ENCODE results near the gene FGF4.
"Not testable (repeated sequence)": the region's sequence is repeated elsewhere in the genome, so short reads cannot be mapped to it uniquely, and the experiment has no call there.

FGF4 gene

GRCh38 chr11:69774354-69775162, 583 bp downstream of the FGF4 start:
- no peak for DNase-seq (ENCODE audit: extremely low read depth in 1 of 2, low read depth in 1 of 2)

GRCh38 chr11:69773626-69774353, 1.4 kb downstream of the FGF4 start:
- no peak for DNase-seq (ENCODE audit: extremely low read depth in 1 of 2, low read depth in 1 of 2)

DNA sequence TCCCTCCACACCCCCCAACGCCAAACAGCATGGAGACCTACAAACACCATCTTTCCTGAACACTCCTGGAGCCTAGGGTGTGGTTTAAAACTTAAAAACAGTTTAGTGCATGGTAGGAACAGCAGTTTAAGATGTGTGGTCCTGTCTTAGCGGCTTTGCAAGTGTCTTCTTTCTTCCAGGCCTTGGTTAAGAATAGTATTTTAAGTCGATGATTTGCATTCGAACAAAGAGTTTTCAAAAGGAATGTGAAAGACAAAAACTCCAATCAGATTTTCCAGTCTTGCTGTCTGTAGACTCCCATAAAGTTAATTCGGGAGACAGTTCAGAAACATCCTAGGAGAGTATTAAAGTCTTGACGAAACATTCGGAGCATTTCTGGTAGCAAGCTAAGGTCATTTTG, 3.7 kb downstream of the FGF4 start:
- DNase-seq (ENCODE audit: extremely low read depth in 1 of 2, low read depth in 1 of 2): no peak

- DNase-seq (ENCODE audit: extremely low read depth in 1 of 2, low read depth in 1 of 2): no peak
These were observed 4.6 kb downstream of the FGF4 start for GRCh38 chr11:69770540-69770939.

DNA sequence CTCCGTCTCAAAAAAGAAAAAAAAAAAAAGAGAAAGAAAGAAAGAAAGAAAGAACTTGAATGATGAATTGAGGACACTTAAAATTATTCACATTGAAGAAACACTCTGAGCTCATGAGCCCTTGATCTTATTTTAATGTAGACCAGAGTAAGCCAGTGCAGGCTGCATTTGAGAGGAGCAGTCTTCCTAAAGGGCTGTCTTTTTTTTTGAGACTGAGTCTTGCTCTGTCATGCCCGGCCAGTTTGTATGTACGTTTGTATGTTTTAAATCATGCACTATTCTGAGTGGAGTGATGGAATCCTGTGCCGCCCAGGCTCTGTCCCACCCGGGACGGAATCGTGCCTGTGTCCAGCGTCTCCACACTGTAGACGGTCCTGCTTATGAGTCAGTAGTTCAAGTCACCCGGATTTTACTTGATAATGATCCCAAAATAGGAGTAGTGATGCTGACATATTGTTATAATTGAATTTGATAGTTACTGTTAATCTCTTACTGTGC, 9.6 kb downstream of the FGF4 start:
- DNase-seq (ENCODE audit: extremely low read depth in 1 of 2, low read depth in 1 of 2): no peak

- not testable (repeated sequence) for DNase-seq (ENCODE audit: extremely low read depth in 1 of 2, low read depth in 1 of 2)
These were observed 10.2 kb downstream of the FGF4 start for GRCh38 chr11:69764918-69765317.

- no peak for DNase-seq (ENCODE audit: extremely low read depth in 1 of 2, low read depth in 1 of 2)
These were observed 14.8 kb downstream of the FGF4 start for GRCh38 chr11:69760319-69760718.

DNA sequence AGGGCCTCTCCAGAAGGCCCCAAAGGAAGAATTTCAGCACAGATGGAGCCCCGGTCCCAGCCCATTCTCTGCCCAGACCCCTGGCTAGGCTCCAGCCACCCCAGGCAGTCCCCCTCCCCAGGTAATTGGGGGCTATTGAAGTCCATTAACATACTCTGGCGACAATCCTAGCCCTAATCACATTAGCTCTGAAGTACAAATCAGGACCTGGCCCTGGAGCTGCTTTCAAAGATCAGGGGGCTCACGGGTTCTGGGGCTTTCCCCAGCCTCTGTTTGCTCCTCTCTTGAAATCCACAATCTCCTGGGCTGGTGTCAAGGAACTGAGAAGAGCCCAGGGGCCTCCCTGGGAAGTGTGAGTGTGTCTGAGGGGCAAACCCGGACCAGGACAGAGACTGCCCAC, 22.3 kb downstream of the FGF4 start:
- no peak for DNase-seq (ENCODE audit: extremely low read depth in 1 of 2, low read depth in 1 of 2)

GRCh38 chr11:69750875-69751597, 24.1 kb downstream of the FGF4 start:
- no peak for DNase-seq (ENCODE audit: extremely low read depth in 1 of 2, low read depth in 1 of 2)

- no peak for DNase-seq (ENCODE audit: extremely low read depth in 1 of 2, low read depth in 1 of 2)
These were observed 24.9 kb downstream of the FGF4 start for GRCh38 chr11:69750108-69750850.

- no peak for DNase-seq (ENCODE audit: extremely low read depth in 1 of 2, low read depth in 1 of 2)
These were observed 26.5 kb downstream of the FGF4 start for GRCh38 chr11:69748637-69749036.

DNA sequence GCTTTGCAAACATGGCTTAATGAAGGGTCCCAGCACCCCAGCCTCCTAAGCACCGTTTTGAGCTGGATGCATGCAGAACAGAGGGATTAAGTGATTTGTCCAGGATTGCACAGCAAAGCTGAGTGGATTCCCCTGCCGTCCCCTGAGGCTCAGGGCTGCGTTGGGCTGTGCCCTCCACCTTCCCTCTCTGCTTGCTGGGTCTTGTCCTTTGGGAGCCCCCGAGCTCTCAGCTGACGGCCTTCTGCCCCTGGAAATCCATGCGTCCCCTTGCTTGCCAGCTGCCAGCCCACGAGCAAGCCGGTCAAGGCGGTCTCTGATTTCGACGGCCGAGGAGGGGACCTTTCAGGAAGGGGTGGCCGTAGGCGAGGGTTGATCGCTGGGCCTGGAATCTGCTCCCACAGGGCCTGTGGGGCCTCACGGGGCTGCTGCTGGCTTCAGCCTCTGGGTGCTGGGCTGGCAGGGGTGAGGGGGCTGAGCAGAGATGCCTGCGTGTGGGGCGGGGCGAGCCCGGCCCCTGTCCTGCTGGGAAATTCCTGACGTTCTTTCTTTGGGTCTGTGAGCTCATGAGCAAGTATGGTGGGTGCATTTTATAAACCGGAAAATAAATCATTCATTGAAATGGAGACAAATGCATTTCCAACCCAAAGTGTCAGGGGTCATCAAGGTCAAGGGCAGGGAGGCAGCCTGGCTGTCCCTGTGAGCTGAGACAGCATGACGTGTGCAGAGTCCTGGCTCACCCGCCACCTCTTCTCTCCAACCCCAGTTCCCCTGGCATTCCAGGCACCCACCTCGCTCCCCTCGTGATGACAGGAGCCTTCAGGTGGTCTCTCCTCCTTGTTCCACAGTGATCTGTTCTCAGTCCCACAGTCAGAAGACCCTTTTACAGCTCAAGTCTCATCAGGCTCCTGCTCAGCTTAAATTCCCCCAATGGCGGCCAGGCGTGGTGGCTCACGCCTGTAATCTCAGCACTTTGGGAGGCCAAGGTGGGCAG, 28.1 kb downstream of the FGF4 start:
- no peak for DNase-seq (ENCODE audit: extremely low read depth in 1 of 2, low read depth in 1 of 2)

DNA sequence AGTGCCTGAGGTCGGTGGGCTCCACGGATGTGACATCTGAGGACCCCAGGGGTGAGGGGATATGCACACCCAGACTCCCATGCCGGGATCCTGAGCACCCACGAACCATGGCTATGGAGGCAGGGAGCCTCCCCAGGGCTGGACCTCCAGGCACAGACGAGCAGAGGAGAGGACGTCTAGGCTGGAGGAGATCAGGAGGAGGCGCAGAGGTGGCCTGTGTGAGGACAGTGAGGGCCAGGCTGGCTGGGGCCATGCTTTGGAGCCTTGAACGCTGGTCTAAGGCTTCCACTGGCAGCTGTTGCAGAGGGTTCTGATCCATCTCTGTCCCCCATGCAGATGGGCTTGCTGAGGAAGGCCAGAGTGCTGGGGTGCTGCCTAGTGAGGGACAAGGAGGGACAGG, 29.0 kb downstream of the FGF4 start:
- no peak for DNase-seq (ENCODE audit: extremely low read depth in 1 of 2, low read depth in 1 of 2)

DNA sequence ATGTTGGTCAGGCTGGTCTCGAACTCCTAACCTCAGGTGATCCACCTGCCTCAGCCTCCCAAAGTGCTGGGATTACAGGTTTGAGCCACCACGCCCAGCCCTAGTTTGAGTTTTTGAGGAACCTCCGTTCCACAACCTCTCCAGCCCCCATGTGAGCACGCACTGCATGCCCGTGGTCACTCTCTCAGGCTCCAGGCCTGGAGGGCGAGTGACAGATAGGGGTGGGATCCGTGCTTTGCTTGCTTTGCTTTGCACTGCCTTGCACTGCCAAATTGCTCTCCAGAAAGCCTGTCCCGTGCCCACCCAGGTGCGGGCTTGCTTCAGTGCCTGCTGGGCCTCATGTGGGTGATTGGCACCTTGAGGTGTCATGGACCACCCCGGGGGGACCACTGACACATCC, 29.9 kb downstream of the FGF4 start:
- DNase-seq (ENCODE audit: extremely low read depth in 1 of 2, low read depth in 1 of 2): no peak

- no peak for DNase-seq (ENCODE audit: extremely low read depth in 1 of 2, low read depth in 1 of 2)
These were observed 30.7 kb downstream of the FGF4 start for GRCh38 chr11:69744435-69744834.

- no peak for DNase-seq (ENCODE audit: extremely low read depth in 1 of 2, low read depth in 1 of 2)
These were observed 40.3 kb downstream of the FGF4 start for GRCh38 chr11:69734841-69735240.

DNA sequence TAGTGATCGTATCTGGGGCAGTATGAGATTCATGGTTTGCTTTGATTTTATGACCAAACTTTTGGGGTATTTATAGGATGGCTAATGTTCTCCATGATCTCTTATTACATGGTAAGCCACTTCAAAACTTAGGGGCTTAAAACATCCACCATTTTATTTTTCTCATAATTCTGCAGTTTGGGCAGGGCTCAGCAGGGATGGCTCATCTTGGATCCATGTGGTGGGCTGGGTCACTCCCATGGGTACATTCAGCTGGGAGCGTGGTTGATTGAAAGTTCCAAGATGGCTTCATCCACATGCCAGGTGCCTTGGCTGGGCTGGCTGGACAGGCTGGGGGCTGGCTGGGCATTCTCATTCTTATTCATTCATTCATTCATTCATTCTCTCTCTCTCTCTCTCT, 40.8 kb downstream of the FGF4 start:
- DNase-seq (ENCODE audit: extremely low read depth in 1 of 2, low read depth in 1 of 2): no peak

- DNase-seq (ENCODE audit: extremely low read depth in 1 of 2, low read depth in 1 of 2): no peak
These were observed 42.2 kb downstream of the FGF4 start for GRCh38 chr11:69732910-69733309.

DNA sequence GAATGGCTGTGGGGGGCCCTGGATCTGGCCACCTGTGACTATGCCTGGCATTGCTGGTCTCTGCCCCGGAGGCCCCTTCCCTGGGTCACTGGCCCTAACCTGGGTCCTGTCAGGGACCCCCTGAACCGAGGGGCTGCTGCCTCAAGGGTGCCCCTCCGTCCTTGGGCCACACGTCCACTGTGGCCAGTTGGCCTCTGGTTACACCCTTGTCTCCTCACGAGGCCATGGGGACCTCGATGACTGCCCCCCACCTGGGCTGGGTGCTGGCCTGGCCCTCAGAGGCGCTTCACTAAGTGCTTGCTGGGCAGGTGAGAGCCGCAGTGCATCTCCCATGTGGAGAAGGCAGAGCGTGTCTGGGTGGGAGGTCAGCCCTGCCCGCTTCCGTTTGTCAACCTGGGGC, 44.0 kb downstream of the FGF4 start:
- DNase-seq (ENCODE audit: extremely low read depth in 1 of 2, low read depth in 1 of 2): no peak

DNA sequence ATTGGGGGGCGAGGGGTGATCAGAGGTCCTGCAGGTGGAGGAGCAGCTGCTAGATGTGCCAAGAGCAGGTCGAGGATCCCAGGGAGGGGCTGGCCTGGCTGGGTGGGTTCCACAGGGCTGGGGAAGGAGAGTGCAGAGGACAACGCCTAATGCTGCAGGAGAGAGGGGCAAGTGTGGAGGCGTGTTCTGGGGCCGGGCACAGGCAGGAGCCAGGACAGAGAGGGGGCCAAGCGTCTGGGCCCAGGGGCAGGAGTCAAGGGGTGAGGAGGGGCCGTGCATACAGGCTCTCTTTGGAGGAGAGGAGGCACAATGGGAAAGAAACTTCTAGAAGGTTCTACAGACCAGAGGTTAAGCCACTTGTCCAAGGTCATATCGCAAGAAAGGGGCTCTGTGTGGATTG, 44.6 kb downstream of the FGF4 start:
- no peak for DNase-seq (ENCODE audit: extremely low read depth in 1 of 2, low read depth in 1 of 2)
